Adrenal gland (tissue), 12 donors: ENCODE measurements around the gene TBC1D13. TPM values are rescaled to one million over a fixed set of nuclear protein-coding genes. Genes with fewer than 3 reads are reported as not detected.
A peak's percentile ranks its signal among the peaks of the same experiment; 100 is the strongest.

Experiments
- DNase-seq, 7 donors: peaks; one replicate each; pipeline ENCODE4 v3.0.0-alpha.2; 2019 to 2020
- H3K27ac ChIP-seq, 5 donors: fragments of 200-600 bp; sonication (generic) in 4 of 5; 1 replicate in 3 of 5; 2 replicates in 2 of 5; pipeline versions ENCODE4 v1.5.1 to v1.8.0; 2016 to 2020; ENCODE audit warnings: mild to moderate bottlenecking in 1 of 5
- H3K27me3 ChIP-seq: fragments of 200-600 bp; 2 replicates; pipeline ENCODE4 v1.8.0; 2021
- H3K36me3 ChIP-seq, 2 donors: fragments of 200-600 bp; replicated peaks in 1 of 2; 1 replicate in 1 of 2; 2 replicates in 1 of 2; pipeline versions ENCODE4 v1.5.1 to v1.8.0; 2018 to 2022
- H3K4me1 ChIP-seq, 2 donors: fragments of 200-600 bp; replicated peaks in 1 of 2; 1 replicate in 1 of 2; 2 replicates in 1 of 2; pipeline versions ENCODE4 v1.5.1 to v1.8.0; 2018 to 2021
- H3K4me3 ChIP-seq, 4 donors: fragments of 200-600 bp; sonication (generic) in 3 of 4; one replicate each; pipeline ENCODE4 v1.5.1; 2016 to 2018
- H3K9me3 ChIP-seq, 3 donors: fragments of 200-600 bp; sonication (generic) in 1 of 3; replicated peaks in 1 of 3; 1 replicate in 2 of 3; 2 replicates in 1 of 3; pipeline versions ENCODE4 v1.5.1 to v1.8.0; 2016 to 2021
- CTCF ChIP-seq, 6 experiments: fragments of 450-650 bp in 4 of 6; fragments of 200-600 bp in 2 of 6; sonication (generic) in 1 of 6; IDR thresholded peaks; 1 replicate in 5 of 6; 2 replicates in 1 of 6; pipeline versions ENCODE4 v1.5.1 to v1.8.0; 2016 to 2021; ENCODE audit warnings: antibody characterized with exemption in 6 of 6, mild to moderate bottlenecking in 2 of 6, moderate library complexity in 1 of 6
- POLR2A ChIP-seq, 2 donors: fragments of 450-650 bp; IDR thresholded peaks; one replicate each; pipeline ENCODE4 v1.6.1; 2017; ENCODE audit warnings: antibody characterized with exemption in 2 of 2, mild to moderate bottlenecking in 2 of 2, moderate library complexity in 1 of 2
- WGBS, 4 donors: extraction: QIAGEN DNeasy Blood & Tissue Kit in 2 of 4; methylation state at CpG; one replicate each; pipeline versions ENCODE4 v1.1.5 to v1.1.7; 2013 to 2017; 5-methylcytosine and 5-hydroxymethylcytosine counted together
- intact Hi-C, 2 donors: fragments of 100-400 bp; cut with DNase I; formaldehyde crosslinking; loops; one replicate each; pipeline versions ENCODE4 v1.14.1 to v1.15.0; 2022 to 2023
- polyA plus RNA-seq, 3 donors: library from polyadenylated mRNA; stranded (reverse); fragments of 200-250 nt in 2 of 3; fragments of 350-450 nt in 1 of 3; fragmentation: Illumina TruSeq in 1 of 3; extraction: RNeasy Lipid Tissue Mini Kit (QIAGEN cat#74804) in 1 of 3; gene quantifications; one replicate each; pipeline ENCODE4 v1.2.3, GENCODE V29; 2013 to 2014
- total RNA-seq, 9 donors: library from RNA; depleted of rRNA in 4 of 9; stranded (reverse); fragments of >200 nt in 4 of 9; fragments of 120-200 nt in 1 of 9; fragmentation: NEBNext Ultra II Directional in 1 of 9; extraction: Animal tissue kit (Norgen Biotek cat#: 25700) in 1 of 9; gene quantifications; one replicate each; pipeline versions ENCODE4 v1.1.0 to v1.2.4, GENCODE V29; 2013 to 2023
- donor health status: healthy with polysubstance abuse.
- donor health status: Bipolar disorder and iron deficiency.
- donor health status: DM: yes; HTN: yes; CAD: no.
- donor health status: DM: no; HTN: no; CAD: no.
- donor health status: DM: no; HTN: no; CAD: no.
- donor health status: DM: yes; HTN: yes; CAD: no.

The TBC1D13 gene
- total and polyA plus RNA-seq, 12 donors = 15.9 to 72.7 (median 29.0) TPM

- Histone ChIP-seq H3K27ac (peak overlapping the region in 4 of 5 donors; percentile 74 to 96 (median 88)), H3K4me1 (peaks cover 10 to 28% of the 10 kb centered on the region in 2 donors)
- DNase-seq = no peak
These were observed 16.6 kb upstream of the TBC1D13 start for GRCh38 chr9:128770286-128771030.

GRCh38 chr9:128771094-128771721, 15.8 kb upstream of the TBC1D13 start:
- Histone ChIP-seq H3K4me1 (peaks cover 10 to 28% of the 10 kb centered on the region in 2 donors), H3K9me3 (no peaks in the 10 kb centered on the region), H3K4me3 (peak overlapping the region; percentile 25 to 83 (median 75)), H3K27me3 (no peaks in the 10 kb centered on the region), H3K27ac (peak overlapping the region; percentile 74 to 96 (median 88)), H3K36me3 (no peaks in the 10 kb centered on the region)
- TF ChIP-seq CTCF (IDR thresholded peaks at IDR 0.05) (no peak), POLR2A (IDR thresholded peaks at IDR 0.05) (no peak)
- peak in 6 of 7 donors; percentile 36 to 58 (median 40) for DNase-seq
- 1 to 4% (median 1%) methylated on average over 9 to 28 of the region's 28 CpGs for WGBS, 4 donors
- intact Hi-C loops = no loop called here

More at GRCh38 chr9:128770286-128771030, 16.6 kb upstream of the TBC1D13 start:
- WGBS, 4 donors = 57 to 65% (median 61%) methylated on average over 11 of the region's 11 CpGs
- Histone ChIP-seq H3K36me3 (no peaks in the 10 kb centered on the region), H3K4me3 (peak overlapping the region in 1 of 4 donors; percentile 76), H3K9me3 (no peaks in the 10 kb centered on the region), H3K27me3 (no peaks in the 10 kb centered on the region)
- intact Hi-C loops = no loop called here
- TF ChIP-seq CTCF (IDR thresholded peaks at IDR 0.05) = no peak
- TF ChIP-seq POLR2A (IDR thresholded peaks at IDR 0.05) = no peak

- Histone ChIP-seq H3K36me3 (no peaks in the 10 kb centered on the region), H3K27ac (peak within 1 kb of the TSS; percentile 74 to 96 (median 88)), H3K4me1 (peaks cover 10 to 28% of the 10 kb centered on the region in 2 donors), H3K9me3 (no peaks in the 10 kb centered on the region), H3K27me3 (no peaks in the 10 kb centered on the region), H3K4me3 (peak within 1 kb of the TSS; percentile 25 to 83 (median 75))
- TF ChIP-seq POLR2A (IDR thresholded peaks at IDR 0.05) (peak; percentile 62 to 83), CTCF (IDR thresholded peaks at IDR 0.05) (peak in 1 of 6 experiments; percentile 13)
- intact Hi-C loops = no loop called here
- 1 to 10% (median 2%) methylated on average over 2 to 72 of the region's 72 CpGs for WGBS, 4 donors
- peak; percentile 92 to 97 (median 94) for DNase-seq
These were observed 15.1 kb upstream of the TBC1D13 start, which contains the start of gene ZER1 for GRCh38 chr9:128771745-128772519. ZER1 (minus strand) TSS chr9:128771927; CDS start chr9:128755565, 16,362 bp downstream.

- TF ChIP-seq POLR2A (IDR thresholded peaks at IDR 0.05) (no peak), CTCF (IDR thresholded peaks at IDR 0.05) (no peak)
- no peaks in the 10 kb centered on the region for H3K9me3 ChIP-seq
- intact Hi-C loops = no loop called here
- H3K27ac ChIP-seq = no peak overlapping the region
- no peak for DNase-seq
- H3K4me3 ChIP-seq = no peak overlapping the region
- WGBS, 4 donors = 68 to 87% (median 77%) methylated on average over 4 to 5 of the region's 5 CpGs
- H3K4me1 ChIP-seq = peaks cover 10 to 28% of the 10 kb centered on the region in 2 donors
- no peaks in the 10 kb centered on the region for H3K36me3 ChIP-seq
- no peaks in the 10 kb centered on the region for H3K27me3 ChIP-seq
These were observed 14.0 kb upstream of the TBC1D13 start for GRCh38 chr9:128773049-128773448.
